ENCODE results near the gene ZNF555.

ZNF555 gene

GRCh38 chr19:2811221-2811722 is 30.0 kb upstream of the ZNF555 start:
- ATAC-seq (ENCODE audit: low read depth) (no peak), DNase-seq (ENCODE audit: low spot score) (no peak)
- Histone ChIP-seq H3K27ac (ENCODE audit: poor library complexity, severe bottlenecking) (no peak overlapping the region), H3K27me3 (ENCODE audit: insufficient read depth, poor library complexity, severe bottlenecking) (no peaks in the 10 kb centered on the region), H3K9me3 (ENCODE audit: severe bottlenecking) (no peaks in the 10 kb centered on the region), H3K36me3 (ENCODE audit: low read depth) (peaks cover 21% of the 10 kb centered on the region), H3K4me1 (ENCODE audit: insufficient read depth, poor library complexity, severe bottlenecking) (no peaks in the 10 kb centered on the region), H3K4me3 (ENCODE audit: severe bottlenecking) (no peak overlapping the region)
- no peak for TF ChIP-seq CTCF (IDR thresholded peaks at IDR 0.05; ENCODE audit: poor library complexity, severe bottlenecking)

DNA sequence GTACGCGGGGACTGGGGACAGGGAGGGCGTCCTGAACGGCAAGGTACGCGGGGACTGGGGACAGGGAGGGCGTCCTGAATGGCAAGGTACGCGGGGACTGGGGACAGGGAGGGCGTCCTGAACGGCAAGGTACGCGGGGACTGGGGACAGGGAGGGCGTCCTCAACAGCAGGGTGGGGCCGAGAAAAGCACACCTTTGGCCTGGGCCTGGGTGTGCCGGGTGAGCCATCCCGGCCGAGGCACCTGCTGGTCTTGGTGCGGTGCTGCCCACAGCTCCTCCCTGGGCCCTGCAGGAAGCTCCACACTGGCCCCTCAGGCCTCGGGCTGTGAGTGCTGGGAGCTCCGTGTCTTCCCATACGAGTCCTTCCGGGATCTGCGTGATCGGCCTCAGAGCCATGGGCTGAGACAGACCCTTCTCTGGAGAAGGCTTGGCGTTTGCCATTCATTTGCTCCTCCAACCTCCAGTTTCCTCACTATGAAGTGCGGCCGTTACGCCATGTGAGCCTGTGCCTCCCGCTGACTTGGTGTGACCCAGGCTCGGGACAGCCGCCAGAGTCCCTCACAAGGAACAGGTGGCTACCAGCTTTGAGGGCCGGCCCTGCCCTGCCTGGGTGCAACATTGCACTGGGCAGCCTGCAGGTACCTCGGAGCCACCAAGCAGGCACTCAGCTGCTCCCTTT is 29.4 kb upstream of the ZNF555 start:
- no peaks in the 10 kb centered on the region for H3K4me1 ChIP-seq (ENCODE audit: insufficient read depth, poor library complexity, severe bottlenecking)
- no peaks in the 10 kb centered on the region for H3K27me3 ChIP-seq (ENCODE audit: insufficient read depth, poor library complexity, severe bottlenecking)
- H3K4me3 ChIP-seq (ENCODE audit: severe bottlenecking) = no peak overlapping the region
- no peak for ATAC-seq (ENCODE audit: low read depth)
- no peak for TF ChIP-seq CTCF (IDR thresholded peaks at IDR 0.05; ENCODE audit: poor library complexity, severe bottlenecking)
- no peaks in the 10 kb centered on the region for H3K9me3 ChIP-seq (ENCODE audit: severe bottlenecking)
- no peak for DNase-seq (ENCODE audit: low spot score)
- H3K36me3 ChIP-seq (ENCODE audit: low read depth) = peaks cover 16% of the 10 kb centered on the region
- no peak overlapping the region for H3K27ac ChIP-seq (ENCODE audit: poor library complexity, severe bottlenecking)

DNA sequence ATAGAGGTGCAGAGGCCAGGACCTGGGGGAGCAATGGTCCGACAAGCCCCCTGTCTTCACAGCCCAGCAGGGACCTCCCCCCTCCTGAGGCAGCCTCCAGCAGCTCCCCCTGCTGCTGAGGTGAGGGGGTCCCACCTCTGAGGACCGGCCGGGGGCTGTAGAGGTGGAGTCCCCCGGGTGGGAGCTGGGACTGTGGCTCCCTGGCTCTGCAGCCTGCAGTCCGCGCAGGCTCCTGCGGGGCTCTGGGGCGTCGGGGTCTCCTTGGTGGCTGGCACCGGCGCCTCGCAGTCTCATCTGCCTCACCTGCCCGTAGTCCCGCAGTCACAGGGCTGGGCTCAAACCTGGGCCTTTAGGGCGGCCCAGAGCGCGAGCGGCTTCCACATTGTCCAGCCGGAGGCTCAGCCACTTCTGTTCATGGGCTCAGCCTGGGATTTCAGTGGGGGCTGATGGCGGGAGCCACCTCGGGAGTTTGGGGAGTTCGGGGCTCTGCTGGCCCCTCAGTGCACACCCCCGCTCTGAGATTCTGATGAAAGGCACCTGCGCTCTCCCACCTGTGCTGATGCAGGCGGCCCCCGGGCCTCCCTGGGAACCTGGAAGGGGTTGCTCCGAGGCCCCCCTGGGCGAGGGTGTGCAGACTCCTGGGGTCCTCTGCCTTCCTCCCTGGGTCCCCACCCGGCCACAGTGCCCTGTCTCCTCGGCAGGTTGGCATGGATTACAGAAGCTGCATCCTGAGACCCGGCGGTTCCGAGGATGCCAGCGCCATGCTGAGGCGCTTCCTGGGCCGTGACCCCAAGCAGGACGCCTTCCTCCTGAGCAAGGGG is 28.7 kb upstream of the ZNF555 start:
- Histone ChIP-seq H3K27ac (ENCODE audit: poor library complexity, severe bottlenecking) (no peak overlapping the region), H3K27me3 (ENCODE audit: insufficient read depth, poor library complexity, severe bottlenecking) (no peaks in the 10 kb centered on the region), H3K9me3 (ENCODE audit: severe bottlenecking) (no peaks in the 10 kb centered on the region), H3K4me1 (ENCODE audit: insufficient read depth, poor library complexity, severe bottlenecking) (no peaks in the 10 kb centered on the region), H3K36me3 (ENCODE audit: low read depth) (peaks cover 16% of the 10 kb centered on the region), H3K4me3 (ENCODE audit: severe bottlenecking) (no peak overlapping the region)
- no peak for TF ChIP-seq CTCF (IDR thresholded peaks at IDR 0.05; ENCODE audit: poor library complexity, severe bottlenecking)
- ATAC-seq (ENCODE audit: low read depth) = no peak
- no peak for DNase-seq (ENCODE audit: low spot score)

GRCh38 chr19:2813235-2814160 is 27.8 kb upstream of the ZNF555 start:
- no peak overlapping the region for H3K27ac ChIP-seq (ENCODE audit: poor library complexity, severe bottlenecking)
- no peak for TF ChIP-seq CTCF (IDR thresholded peaks at IDR 0.05; ENCODE audit: poor library complexity, severe bottlenecking)
- H3K36me3 ChIP-seq (ENCODE audit: low read depth) = peaks cover 16% of the 10 kb centered on the region
- DNase-seq (ENCODE audit: low spot score) (no peak), ATAC-seq (ENCODE audit: low read depth) (no peak)
- no peaks in the 10 kb centered on the region for H3K27me3 ChIP-seq (ENCODE audit: insufficient read depth, poor library complexity, severe bottlenecking)
- no peaks in the 10 kb centered on the region for H3K9me3 ChIP-seq (ENCODE audit: severe bottlenecking)
- H3K4me3 ChIP-seq (ENCODE audit: severe bottlenecking) = no peak overlapping the region
- no peaks in the 10 kb centered on the region for H3K4me1 ChIP-seq (ENCODE audit: insufficient read depth, poor library complexity, severe bottlenecking)
